ENCODE measurements around the gene ATP5F1D.
A peak's percentile ranks its signal among the peaks of the same experiment; 100 is the strongest.

The ATP5F1D gene

GRCh38 chr19:1268226-1269064, 26.9 kb downstream of the ATP5F1D start:
- DNase-seq (ENCODE audit: extremely low read depth in 1 of 2, low read depth in 1 of 2), result no peak

GRCh38 chr19:1269065-1269477, 27.5 kb downstream of the ATP5F1D start, which contains the start of gene CIRBP:
Gene CIRBP (plus strand): TSS chr19:1269332. CDS start chr19:1270934, 1,602 bp downstream.
- DNase-seq (ENCODE audit: extremely low read depth in 1 of 2, low read depth in 1 of 2), result peak; percentile 98 to 100

GRCh38 chr19:1269478-1270212, 28.1 kb downstream of the ATP5F1D start:
- DNase-seq (ENCODE audit: extremely low read depth in 1 of 2, low read depth in 1 of 2), result peak; percentile 70 to 77

- DNase-seq (ENCODE audit: extremely low read depth in 1 of 2, low read depth in 1 of 2), result no peak
Observed at GRCh38 chr19:1270213-1270853, 28.8 kb downstream of the ATP5F1D start.

- DNase-seq (ENCODE audit: extremely low read depth in 1 of 2, low read depth in 1 of 2), result no peak
Observed at GRCh38 chr19:1270854-1271527, 29.4 kb downstream of the ATP5F1D start.

- DNase-seq (ENCODE audit: extremely low read depth in 1 of 2, low read depth in 1 of 2), result no peak
Observed at GRCh38 chr19:1271528-1272422, 30.2 kb downstream of the ATP5F1D start.

GRCh38 chr19:1272423-1273262, 31.1 kb downstream of the ATP5F1D start:
- no peak for DNase-seq (ENCODE audit: extremely low read depth in 1 of 2, low read depth in 1 of 2)

GRCh38 chr19:1273263-1274041, 31.9 kb downstream of the ATP5F1D start:
- no peak for DNase-seq (ENCODE audit: extremely low read depth in 1 of 2, low read depth in 1 of 2)

GRCh38 chr19:1274081-1274851, 32.7 kb downstream of the ATP5F1D start:
- no peak for DNase-seq (ENCODE audit: extremely low read depth in 1 of 2, low read depth in 1 of 2)

GRCh38 chr19:1274852-1275259, 33.3 kb downstream of the ATP5F1D start:
- DNase-seq (ENCODE audit: extremely low read depth in 1 of 2, low read depth in 1 of 2), result no peak

GRCh38 chr19:1275260-1275975, 33.9 kb downstream of the ATP5F1D start, which contains the start of gene FAM174C:
Gene FAM174C (plus strand): TSS chr19:1275530. CDS start chr19:1275550, 20 bp downstream.
- DNase-seq (ENCODE audit: extremely low read depth in 1 of 2, low read depth in 1 of 2), result peak; percentile 92 to 94

GRCh38 chr19:1275976-1276627, 34.6 kb downstream of the ATP5F1D start:
- no peak for DNase-seq (ENCODE audit: extremely low read depth in 1 of 2, low read depth in 1 of 2)

GRCh38 chr19:1276628-1277022, 35.1 kb downstream of the ATP5F1D start:
- DNase-seq (ENCODE audit: extremely low read depth in 1 of 2, low read depth in 1 of 2), result no peak

GRCh38 chr19:1277061-1277460, 35.5 kb downstream of the ATP5F1D start:
- no peak for DNase-seq (ENCODE audit: extremely low read depth in 1 of 2, low read depth in 1 of 2)

GRCh38 chr19:1278074-1278473, 36.5 kb downstream of the ATP5F1D start:
- DNase-seq (ENCODE audit: extremely low read depth in 1 of 2, low read depth in 1 of 2), result no peak

All from stimulated activated CD8-positive, alpha-beta memory T cell treated with anti-CD3 and anti-CD28 coated beads, Interleukin-7, amount 100 ng/mL, for 48 hours (primary cell).